GM10248 (cell line): ENCODE results near the gene PRRT1B.

ENCODE experiments used
- CTCF ChIA-PET: fragments of 300-600 bp; sonication (Branson Sonifier 250); formaldehyde crosslinking; extraction: SDS; loops from one replicate; lab custom pipeline; 2021; ENCODE audit warnings: antibody characterized with exemption; lab: Yijun Ruan, JAX
- POLR2A ChIA-PET: fragments of 350-650 bp; sonication (Branson Sonifier 250); formaldehyde crosslinking; extraction: SDS; loops from one replicate; lab custom pipeline; 2020; ENCODE audit warnings: antibody characterized with exemption; lab: Yijun Ruan, JAX
- DNase-seq: peaks from one replicate; pipeline ENCODE4 v3.0.0; 2012; ENCODE audit errors: extremely low spot score
- CTCF ChIP-seq: IDR thresholded peaks from 2 replicates; pipeline ENCODE4 v1.5.1; 2012; ENCODE audit warnings: mild to moderate bottlenecking, low read depth; ENCODE audit errors: extremely low read depth, missing control alignments, control extremely low read depth

PRRT1B gene

GRCh38 chr9:131583337-131583645 lies 38.0 kb downstream of the PRRT1B start:
- no peak for DNase-seq
- ChIA-PET CTCF (no interaction called here), POLR2A (no interaction called here)
- TF ChIP-seq CTCF = no peak

- CTCF ChIA-PET = no interaction called here
- POLR2A ChIA-PET = no interaction called here
- no peak for TF ChIP-seq CTCF
- no peak for DNase-seq
These were observed 38.7 kb downstream of the PRRT1B start for GRCh38 chr9:131583836-131584555.

GRCh38 chr9:131584858-131585257 lies 39.5 kb downstream of the PRRT1B start:
- DNase-seq = no peak
- POLR2A ChIA-PET = interaction anchor here (0.7 kb wide), 1 partner anchor 22 kb away, joined by 10 read pairs; no protein-coding TSS in a partner anchor
- CTCF ChIA-PET = interaction anchor here (1.1 kb wide), 1 partner anchor 156 kb away, joined by 4 read pairs; no protein-coding TSS in a partner anchor
- TF ChIP-seq CTCF = no peak

GRCh38 chr9:131585375-131585774 lies 40.1 kb downstream of the PRRT1B start:
- ChIA-PET POLR2A (interaction anchor here (0.7 kb wide), 1 partner anchor 22 kb away, joined by 10 read pairs; no protein-coding TSS in a partner anchor), CTCF (interaction anchor here (1.1 kb wide), 1 partner anchor 155 kb away, joined by 4 read pairs; no protein-coding TSS in a partner anchor)
- DNase-seq = no peak
- no peak for TF ChIP-seq CTCF

GRCh38 chr9:131587331-131587730 lies 42.0 kb downstream of the PRRT1B start:
- ChIA-PET POLR2A (no interaction called here), CTCF (interaction anchor here (8.5 kb wide), 1 partner anchor 155 kb away, joined by 96 read pairs; the partner anchor contains the start of gene RAPGEF1)
- no peak for DNase-seq
- TF ChIP-seq CTCF = no peak

GRCh38 chr9:131587906-131588305 lies 42.6 kb downstream of the PRRT1B start:
- no peak for DNase-seq
- POLR2A ChIA-PET = no interaction called here
- CTCF ChIA-PET = interaction anchor here (1.5 to 8.5 kb wide), 3 partner anchors 19 to 154 kb away, joined by 3 to 96 read pairs (median 5); partner anchors contain the start of gene RAPGEF1
- TF ChIP-seq CTCF = no peak
